Retinal pigment epithelial cell (primary cell): ENCODE data around the gene MEGF8.

Experiments used
- DNase-seq: peaks from one replicate; pipeline ENCODE4 v3.0.0-alpha.2; 2010; ENCODE audit warnings: low read depth
- H3K4me3 ChIP-seq: 2 replicates; pipeline ENCODE4 v1.5.1; 2011; ENCODE audit warnings: mild to moderate bottlenecking, low read length, control low read depth, moderate library complexity
- TF ChIP-seq, protein P1 (sequence below): conservative IDR thresholded peaks from 2 replicates; pipeline ENCODE4 v1.5.1; 2011; ENCODE audit warnings: low read depth, low read length, control low read depth, inconsistent platforms

The MEGF8 gene

DNA sequence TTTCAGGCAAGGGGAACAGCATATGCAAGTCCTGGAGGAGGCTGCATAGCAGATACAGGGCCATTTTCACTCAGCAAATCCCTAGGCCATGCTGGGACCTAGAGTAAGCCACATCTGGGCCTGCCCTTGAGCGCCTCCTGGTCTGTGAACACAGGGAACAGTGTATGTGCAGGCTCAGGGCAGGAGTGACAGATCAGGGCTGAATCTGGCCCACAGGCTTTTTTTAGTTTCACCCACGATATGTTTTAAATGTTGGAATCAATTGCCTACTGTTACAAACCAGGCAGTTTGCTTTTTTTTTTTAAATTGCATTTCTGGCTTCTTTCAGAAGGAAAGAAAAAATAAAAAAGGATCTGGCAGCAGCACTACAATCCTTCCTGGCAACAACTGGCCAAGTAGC, 13.8 kb upstream of the MEGF8 start:
- TF ChIP-seq, protein P1, sequence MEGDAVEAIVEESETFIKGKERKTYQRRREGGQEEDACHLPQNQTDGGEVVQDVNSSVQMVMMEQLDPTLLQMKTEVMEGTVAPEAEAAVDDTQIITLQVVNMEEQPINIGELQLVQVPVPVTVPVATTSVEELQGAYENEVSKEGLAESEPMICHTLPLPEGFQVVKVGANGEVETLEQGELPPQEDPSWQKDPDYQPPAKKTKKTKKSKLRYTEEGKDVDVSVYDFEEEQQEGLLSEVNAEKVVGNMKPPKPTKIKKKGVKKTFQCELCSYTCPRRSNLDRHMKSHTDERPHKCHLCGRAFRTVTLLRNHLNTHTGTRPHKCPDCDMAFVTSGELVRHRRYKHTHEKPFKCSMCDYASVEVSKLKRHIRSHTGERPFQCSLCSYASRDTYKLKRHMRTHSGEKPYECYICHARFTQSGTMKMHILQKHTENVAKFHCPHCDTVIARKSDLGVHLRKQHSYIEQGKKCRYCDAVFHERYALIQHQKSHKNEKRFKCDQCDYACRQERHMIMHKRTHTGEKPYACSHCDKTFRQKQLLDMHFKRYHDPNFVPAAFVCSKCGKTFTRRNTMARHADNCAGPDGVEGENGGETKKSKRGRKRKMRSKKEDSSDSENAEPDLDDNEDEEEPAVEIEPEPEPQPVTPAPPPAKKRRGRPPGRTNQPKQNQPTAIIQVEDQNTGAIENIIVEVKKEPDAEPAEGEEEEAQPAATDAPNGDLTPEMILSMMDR: peak; percentile 28
- H3K4me3 ChIP-seq: no peak overlapping the region
- no peak for DNase-seq

DNA sequence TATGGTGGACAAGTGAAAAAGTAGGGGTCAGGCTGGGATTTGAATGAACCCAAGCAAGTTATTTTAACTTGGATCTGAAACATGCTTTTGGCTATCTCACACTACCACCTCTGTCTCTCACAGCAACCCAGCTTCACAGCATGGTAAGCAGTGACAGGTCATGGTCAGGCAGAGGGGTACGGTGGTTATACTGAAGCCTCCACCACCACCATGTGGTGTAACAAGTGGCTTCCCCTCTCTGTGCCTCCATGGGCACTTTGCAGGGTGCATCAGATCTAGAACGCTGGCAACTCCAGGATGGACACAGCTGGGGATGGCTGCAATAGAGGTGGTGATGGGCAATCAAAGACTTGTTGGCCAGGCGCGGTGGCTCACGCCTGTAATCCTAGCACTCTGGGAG, 13.1 kb upstream of the MEGF8 start:
- H3K4me3 ChIP-seq: no peak overlapping the region
- no peak for DNase-seq
- TF ChIP-seq, protein P1: no peak

DNA sequence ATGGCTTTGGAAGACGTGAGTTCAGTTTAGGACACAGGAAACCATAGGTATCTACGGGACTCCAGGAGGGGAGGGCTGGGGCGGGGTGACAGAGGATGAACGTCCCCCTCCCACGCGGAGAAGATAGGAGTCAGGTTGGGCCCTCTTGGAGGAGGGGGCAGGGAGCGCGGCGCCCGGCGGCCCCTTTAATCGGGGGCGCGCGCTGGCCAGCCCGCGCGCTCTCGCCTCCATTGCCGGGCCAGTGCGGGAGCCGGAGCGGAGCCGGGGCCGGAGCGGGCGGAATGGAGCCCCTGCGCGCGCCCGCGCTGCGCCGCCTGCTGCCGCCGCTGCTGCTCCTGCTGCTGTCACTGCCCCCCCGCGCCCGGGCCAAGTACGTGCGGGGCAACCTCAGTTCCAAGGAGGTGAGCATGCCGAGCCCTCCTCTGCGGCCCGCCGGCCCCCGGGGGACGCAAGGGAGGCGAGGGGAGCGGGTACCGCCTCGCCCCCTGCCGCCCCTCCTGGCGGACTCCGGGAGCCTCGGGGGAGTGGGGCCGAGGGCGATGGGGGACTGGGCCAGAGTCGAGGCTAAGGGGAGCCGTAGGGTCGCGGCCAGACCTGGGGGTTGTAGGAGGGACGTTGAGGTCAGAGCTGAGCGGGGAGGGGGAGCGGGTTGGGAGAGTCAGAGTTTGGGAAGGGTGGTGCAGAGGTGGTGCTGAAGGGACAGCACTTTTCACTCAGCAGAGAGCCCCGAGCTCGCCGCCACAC, 12.2 kb upstream of the MEGF8 start, which contains the start of gene TMEM145:
TMEM145 (plus strand) TSS at position 214 of the 744 bp plus-strand sequence; CDS start at position 282, 68 bp downstream.
- no peak for DNase-seq

DNA sequence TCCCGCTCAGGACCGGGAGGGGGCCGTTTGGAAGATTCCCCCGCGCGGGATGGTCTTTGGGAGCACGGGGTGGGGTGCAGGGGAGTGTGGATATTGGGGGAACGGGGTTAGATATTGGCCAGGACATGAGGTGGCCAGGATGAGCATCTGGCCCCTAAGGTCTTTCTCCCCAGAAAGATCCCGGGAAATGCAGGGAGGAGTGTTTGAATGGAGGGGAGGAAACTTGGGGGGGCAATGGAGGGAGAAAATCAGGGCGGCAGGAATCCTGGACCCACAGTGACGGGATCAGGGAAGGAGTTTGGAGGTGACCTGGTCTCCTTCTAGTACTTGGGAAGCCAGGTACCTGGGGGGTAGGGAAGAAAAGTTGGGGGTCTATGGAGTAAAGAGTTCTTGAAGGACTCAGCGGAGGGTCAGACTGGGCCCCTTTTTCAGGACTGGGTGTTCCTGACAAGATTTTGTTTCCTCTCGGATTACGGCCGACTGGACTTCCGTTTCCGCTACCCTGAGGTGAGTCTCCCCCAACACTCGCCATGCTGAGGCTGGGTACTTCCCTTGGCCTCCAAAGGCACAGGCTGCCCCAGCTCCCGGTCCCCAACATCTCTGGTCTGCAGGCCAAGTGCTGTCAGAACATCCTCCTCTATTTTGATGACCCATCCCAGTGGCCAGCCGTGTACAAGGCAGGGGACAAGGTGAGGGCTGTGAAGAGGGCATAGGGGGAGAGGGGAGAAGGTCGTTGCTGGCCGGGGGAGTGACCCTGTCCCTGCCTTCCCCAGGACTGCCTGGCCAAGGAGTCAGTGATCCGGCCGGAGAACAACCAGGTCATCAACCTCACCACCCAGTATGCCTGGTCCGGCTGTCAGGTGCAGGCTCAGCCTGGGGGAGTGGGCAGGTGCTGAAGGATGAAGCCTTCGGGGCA, 11.3 kb upstream of the MEGF8 start:
- TF ChIP-seq, protein P1: no peak
- no peak overlapping the region for H3K4me3 ChIP-seq
- no peak for DNase-seq

More for the DNA sequence above, 12.2 kb upstream of the MEGF8 start, which contains the start of gene TMEM145:
- H3K4me3 ChIP-seq: peak within 1 kb of the TSS; percentile 35
- TF ChIP-seq, protein P1: no peak

DNA sequence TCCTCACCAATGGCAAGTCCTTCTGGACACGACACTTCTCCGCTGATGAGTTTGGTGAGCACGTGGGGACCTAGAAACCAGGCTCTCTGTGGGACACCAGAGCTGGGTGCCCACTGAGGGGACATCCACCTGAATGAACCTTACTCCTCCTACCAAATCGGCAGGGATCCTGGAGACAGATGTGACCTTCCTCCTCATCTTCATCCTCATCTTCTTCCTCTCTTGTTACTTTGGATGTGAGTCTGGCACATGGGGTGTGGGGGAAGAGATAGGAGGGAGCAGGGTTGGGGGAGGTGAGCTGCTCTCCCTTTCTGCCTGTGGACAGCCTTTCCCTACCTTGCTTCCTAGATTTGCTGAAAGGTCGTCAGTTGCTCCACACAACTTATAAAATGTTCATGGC, 10.4 kb upstream of the MEGF8 start:
- no peak for DNase-seq
- TF ChIP-seq, protein P1: no peak
- no peak overlapping the region for H3K4me3 ChIP-seq

DNA sequence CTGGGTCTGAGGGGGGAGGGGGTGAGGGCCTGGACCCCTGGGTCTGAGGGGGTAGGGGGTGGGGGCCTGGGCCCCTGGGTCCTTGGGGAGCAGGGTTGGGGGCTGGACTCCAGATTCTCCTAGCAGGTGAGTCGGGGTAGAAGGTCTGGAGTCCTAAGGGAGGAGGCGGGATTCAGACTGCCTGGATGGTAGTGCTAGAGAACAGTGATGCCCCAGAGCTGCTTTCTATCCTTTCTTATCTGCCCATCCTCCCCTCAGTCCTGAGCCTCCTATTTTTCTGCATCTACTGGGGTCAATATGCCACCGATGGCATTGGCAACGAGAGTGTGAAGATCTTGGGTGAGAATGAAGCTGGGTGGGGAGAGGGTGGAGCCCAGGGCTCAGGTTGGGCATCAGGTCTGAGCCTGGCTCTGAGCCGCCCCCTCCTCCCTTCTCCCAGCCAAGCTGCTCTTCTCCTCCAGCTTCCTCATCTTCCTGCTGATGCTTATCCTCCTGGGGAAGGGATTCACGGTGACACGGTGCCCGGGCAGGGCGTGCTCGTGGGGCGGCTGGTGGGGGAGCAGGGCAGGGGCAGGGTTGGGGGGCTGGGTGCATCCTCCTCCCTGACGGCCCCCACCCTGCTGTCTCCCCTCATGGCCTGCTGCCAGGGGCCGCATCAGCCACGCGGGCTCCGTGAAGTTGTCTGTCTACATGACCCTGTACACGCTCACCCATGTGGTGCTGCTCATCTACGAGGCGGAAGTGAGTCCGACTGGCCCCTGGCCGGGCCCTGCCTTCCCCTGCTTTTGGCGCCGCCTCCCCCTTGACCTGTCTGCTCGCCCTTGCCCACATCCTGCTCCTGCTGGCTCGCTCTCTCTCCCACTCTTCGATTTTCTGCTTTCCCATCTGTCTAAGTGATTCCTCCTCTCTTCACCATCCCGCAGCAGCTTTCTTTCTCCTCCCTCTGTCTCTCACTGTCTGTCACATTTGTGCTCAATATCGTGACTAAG, 8.9 kb upstream of the MEGF8 start:
- TF ChIP-seq, protein P1: no peak
- no peak for DNase-seq
- H3K4me3 ChIP-seq: no peak overlapping the region
